GM12865 (cell line): ENCODE measurements around the gene IQGAP2.
A peak's percentile ranks its signal among the peaks of the same experiment; 100 is the strongest.
"Not testable (repeated sequence)": the region's sequence is repeated elsewhere in the genome, so short reads cannot be mapped to it uniquely, and the experiment has no call there.

ENCODE experiments used
- DNase-seq: peaks from one replicate; pipeline ENCODE4 v3.0.0; 2010; ENCODE audit warnings: low read depth
- H3K4me3 ChIP-seq: 2 replicates; pipeline ENCODE4 v1.5.1; 2011; ENCODE audit warnings: mild to moderate bottlenecking, low read depth, low read length, control low read depth
- CTCF ChIP-seq: IDR thresholded peaks from 2 replicates; pipeline ENCODE4 v1.5.1; 2011; ENCODE audit warnings: low read length, control low read depth, low read depth, inconsistent platforms; ENCODE audit not compliant: insufficient read depth; ENCODE audit errors: missing control alignments

IQGAP2 gene

GRCh38 chr5:76504901-76505564 is 101.9 kb downstream of the IQGAP2 start:
- no peak for DNase-seq
- no peak for TF ChIP-seq CTCF
- no peak overlapping the region for H3K4me3 ChIP-seq

- no peak for DNase-seq
- TF ChIP-seq CTCF = no peak
- H3K4me3 ChIP-seq = no peak overlapping the region
Observed at GRCh38 chr5:76513476-76513875, 110.4 kb downstream of the IQGAP2 start.

- DNase-seq = no peak
- TF ChIP-seq CTCF = no peak
- H3K4me3 ChIP-seq = no peak overlapping the region
Observed at GRCh38 chr5:76514292-76514691, 111.2 kb downstream of the IQGAP2 start.

GRCh38 chr5:76514713-76515112 is 111.6 kb downstream of the IQGAP2 start:
- DNase-seq = no peak
- no peak overlapping the region for H3K4me3 ChIP-seq
- TF ChIP-seq CTCF = no peak

- no peak for TF ChIP-seq CTCF
- no peak for DNase-seq
- H3K4me3 ChIP-seq = no peak overlapping the region
Observed at GRCh38 chr5:76517334-76517733, 114.2 kb downstream of the IQGAP2 start.

GRCh38 chr5:76518246-76518645 is 115.2 kb downstream of the IQGAP2 start:
- not testable (repeated sequence) for H3K4me3 ChIP-seq, DNase-seq

GRCh38 chr5:76521240-76521758 is 118.2 kb downstream of the IQGAP2 start:
- TF ChIP-seq CTCF = no peak
- H3K4me3 ChIP-seq = no peak overlapping the region
- DNase-seq = peak; percentile 37
